G401 (cell line): ENCODE data around the gene PARP15. TPM values are rescaled to one million over a fixed set of nuclear protein-coding genes. Genes with fewer than 3 reads are reported as not detected.

Experiments used
- DNase-seq: peaks from one replicate; pipeline ENCODE4 v3.0.0-alpha.2; 2015; ENCODE audit warnings: low spot score
- in situ Hi-C: cut with HindIII; loops from 2 replicates; pipeline ENCODE4 v1.10.0; 2016; ENCODE audit warnings: low sequenced_read_pairs, mixed read lengths
- total RNA-seq: library from RNA; depleted of rRNA; stranded (reverse); fragments of >200 nt; shearing (Covaris generic); gene quantifications from 2 replicates; pipeline ENCODE4 v1.2.3, GENCODE V29; 2014

Gene PARP15
- total RNA-seq, 1 experiment from 2014 or later, result not detected

DNA sequence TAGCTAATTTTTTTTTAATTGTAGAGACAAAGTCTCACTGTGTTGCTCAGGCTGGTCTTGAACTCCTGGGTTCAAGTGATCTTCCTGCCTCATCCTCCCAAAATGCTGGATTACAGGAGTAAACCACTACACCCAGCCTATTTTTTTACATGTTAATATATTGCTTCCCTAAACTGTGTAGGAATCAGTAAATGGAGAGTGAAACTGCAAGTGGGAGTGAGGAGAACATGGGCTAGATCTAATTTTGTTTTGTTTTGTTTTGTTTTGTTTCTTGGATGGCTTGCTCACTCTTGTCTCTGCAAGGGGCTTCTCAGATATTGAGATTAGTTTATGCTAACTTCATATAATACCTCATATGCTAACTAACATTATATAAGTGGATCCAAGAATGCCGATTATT, 31.5 kb downstream of the PARP15 start:
- in situ Hi-C loops, result no loop called here
- no peak for DNase-seq

- DNase-seq, result no peak
- in situ Hi-C loops, result no loop called here
Measured at GRCh38 chr3:122609798-122610559, 32.5 kb downstream of the PARP15 start.

DNA sequence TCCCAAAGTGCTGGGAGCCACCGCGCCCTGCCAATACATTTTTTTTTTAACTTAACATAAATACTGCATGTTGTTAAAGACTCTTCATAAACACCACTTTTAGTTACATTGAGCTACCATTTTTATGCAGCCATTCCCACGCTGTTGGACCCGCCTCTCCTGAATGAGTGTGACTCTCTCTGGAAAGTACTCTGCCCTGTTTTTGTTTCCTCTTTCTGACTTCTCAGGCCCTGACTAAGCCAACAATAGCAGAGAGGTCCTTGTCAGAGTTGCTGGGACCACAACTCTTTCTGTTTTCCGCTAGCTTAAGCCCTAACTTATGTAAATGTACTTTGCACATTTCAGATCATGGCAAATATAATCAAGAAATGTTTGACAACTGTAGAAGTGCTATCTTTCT, 35.2 kb downstream of the PARP15 start:
- in situ Hi-C loops, result no loop called here
- DNase-seq, result no peak

DNA sequence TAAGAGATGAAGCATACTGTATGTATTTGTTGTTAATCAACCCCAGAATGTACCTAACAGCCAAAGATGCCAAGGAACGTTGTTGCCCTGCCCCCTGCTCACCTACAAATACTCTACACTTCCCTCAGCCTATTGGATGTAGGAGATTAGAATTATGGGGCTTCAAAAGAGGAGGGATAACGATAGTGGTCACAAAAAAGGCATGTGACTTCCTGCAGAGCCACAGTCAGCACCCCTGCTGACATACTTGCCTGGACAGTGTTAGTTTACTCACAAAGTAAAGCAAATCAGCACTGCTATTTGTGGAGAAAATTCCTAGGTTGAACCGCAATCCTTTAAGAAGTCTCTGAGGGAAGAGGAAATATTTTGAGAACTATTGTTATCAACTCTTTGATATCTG, 37.9 kb downstream of the PARP15 start:
- DNase-seq, result no peak
- in situ Hi-C loops, result no loop called here

DNA sequence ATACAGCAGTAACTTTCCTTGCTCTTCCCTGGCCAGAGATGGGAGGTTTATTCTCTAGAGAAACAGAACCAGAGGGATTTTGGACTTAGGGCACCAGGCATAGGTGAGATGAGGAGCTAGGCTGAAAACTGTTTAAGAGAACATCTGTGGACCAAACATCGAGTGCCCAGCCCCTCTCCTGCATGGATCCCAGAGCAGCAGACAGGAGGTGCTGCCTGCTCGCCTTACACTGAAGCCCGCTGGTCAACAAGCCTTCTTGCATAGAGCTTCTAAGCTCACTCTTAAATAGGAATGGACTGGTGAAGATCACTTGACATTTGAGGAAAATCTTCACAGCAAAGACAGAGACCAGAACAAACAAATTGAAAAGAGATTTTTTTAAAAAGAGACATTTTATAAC, 41.2 kb downstream of the PARP15 start:
- in situ Hi-C loops, result no loop called here
- DNase-seq, result no peak

GRCh38 chr3:122619040-122619439, 41.6 kb downstream of the PARP15 start:
- in situ Hi-C loops, result no loop called here

GRCh38 chr3:122620399-122620798, 42.9 kb downstream of the PARP15 start:
- DNase-seq, result no peak
- in situ Hi-C loops, result no loop called here

More at GRCh38 chr3:122619040-122619439, 41.6 kb downstream of the PARP15 start:
- DNase-seq, result no peak

DNA sequence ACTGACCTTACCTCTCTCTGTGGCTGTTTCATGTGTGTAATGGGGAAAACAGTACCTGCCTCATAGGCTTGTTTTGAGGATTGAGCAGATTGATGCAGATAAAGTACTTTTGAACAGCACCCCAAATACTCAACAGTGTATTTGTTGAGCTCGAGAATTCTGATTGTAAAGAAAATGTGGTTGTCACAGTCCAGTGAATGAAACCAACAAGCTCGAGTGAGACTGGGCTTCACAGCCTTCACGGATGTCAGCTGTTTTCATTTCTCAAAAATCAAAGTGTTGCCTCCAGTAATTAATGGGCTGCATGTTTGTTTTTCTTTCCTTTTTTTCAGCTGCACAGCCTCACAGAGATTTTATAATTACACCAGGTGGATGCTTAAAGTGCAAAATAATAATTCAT, 43.7 kb downstream of the PARP15 start:
- DNase-seq, result no peak
- in situ Hi-C loops, result no loop called here

DNA sequence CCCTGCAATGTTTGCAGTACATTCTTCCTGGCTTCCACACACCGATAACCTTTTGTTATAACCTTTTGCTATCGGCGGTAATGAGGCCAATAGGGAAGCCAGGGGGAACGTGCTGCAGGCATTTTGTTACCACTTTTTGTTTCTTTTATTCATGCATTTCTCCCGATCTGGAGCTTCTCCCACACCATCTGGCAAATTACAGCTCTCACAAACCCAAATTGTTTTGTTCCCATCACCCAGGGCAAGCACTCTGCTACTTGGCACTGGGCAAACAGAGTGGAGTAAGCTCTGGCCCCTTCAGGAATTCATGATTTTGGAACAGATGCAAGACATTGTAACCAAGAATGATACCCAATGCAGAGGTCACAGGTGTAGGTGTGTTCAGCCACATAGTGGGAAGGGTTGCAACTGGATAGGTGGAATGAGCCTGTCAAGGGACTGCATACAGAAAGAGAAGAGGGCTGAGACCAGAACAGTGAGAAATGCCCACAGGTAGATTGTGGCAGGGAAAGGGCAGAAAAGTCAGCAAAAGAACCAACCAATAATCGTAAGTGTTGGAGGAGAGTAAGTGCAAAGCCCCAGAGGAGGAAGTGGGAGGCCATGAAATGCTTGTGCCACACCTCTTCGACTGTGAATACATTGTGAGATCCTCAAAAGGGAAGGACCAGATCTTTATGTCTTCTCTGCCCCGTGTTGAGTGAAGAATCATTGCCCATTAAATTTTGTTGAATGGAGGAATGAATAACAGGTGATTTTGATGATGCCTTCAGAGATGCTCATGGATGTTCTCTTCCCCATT, 45.8 kb downstream of the PARP15 start:
- in situ Hi-C loops, result no loop called here
- peak; percentile 27 for DNase-seq

- in situ Hi-C loops, result no loop called here
Measured at GRCh38 chr3:122626515-122627180, 49.2 kb downstream of the PARP15 start.

GRCh38 chr3:122627301-122627700, 49.9 kb downstream of the PARP15 start:
- in situ Hi-C loops, result no loop called here
- no peak for DNase-seq

More at GRCh38 chr3:122626515-122627180, 49.2 kb downstream of the PARP15 start:
- no peak for DNase-seq

DNA sequence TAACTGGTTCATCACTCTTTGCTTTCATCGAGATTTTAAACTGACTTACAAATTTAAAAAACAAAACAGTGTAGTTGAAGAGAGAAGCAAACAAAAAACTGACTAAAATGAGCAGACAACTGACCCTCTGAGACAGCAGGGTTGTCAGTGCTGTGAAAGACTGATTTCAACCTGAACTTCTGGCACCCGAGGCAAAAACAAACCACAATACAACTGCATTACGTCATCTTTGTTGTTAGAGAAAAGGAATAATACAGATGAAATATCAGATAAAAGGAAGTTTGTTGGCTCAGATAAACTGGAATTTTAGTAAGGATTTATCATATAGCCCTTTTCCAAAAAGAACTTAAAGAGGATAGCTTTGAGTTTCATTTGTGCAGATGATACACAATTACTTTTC, 51.1 kb downstream of the PARP15 start:
- in situ Hi-C loops, result no loop called here
- DNase-seq, result no peak

DNA sequence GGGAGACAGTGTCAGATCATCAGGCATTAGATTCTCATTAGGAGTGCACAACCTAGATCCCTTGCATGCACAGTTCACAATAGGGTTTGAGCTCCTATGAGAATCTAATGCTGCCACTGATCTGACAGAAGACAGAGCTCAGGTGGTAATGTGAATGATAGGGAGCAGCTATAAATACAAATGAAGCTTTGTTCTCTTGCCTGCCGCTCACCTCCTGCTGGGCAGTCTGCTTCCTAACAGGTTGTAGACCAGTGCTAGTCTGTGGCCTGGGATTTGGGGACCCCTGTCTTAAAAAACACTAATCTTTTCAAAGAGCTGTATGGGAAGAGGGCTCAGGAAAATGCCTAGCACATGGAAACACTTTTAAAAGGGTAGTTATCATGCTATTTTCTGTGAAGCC, 52.3 kb downstream of the PARP15 start:
- DNase-seq, result no peak
- in situ Hi-C loops, result no loop called here

DNA sequence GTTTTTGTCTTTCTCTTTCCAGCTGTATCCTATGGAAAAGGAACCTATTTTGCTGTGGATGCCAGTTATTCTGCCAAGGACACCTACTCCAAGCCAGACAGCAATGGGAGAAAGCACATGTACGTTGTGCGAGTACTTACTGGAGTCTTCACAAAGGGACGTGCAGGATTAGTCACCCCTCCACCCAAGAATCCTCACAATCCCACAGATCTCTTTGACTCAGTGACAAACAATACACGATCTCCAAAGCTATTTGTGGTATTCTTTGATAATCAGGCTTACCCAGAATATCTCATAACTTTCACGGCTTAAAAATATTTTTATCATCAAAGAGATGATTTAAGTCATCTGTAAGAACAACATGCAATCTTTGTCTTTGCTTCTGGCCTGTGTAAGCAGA, 58.3 kb downstream of the PARP15 start:
- DNase-seq, result no peak
- in situ Hi-C loops, result no loop called here

DNA sequence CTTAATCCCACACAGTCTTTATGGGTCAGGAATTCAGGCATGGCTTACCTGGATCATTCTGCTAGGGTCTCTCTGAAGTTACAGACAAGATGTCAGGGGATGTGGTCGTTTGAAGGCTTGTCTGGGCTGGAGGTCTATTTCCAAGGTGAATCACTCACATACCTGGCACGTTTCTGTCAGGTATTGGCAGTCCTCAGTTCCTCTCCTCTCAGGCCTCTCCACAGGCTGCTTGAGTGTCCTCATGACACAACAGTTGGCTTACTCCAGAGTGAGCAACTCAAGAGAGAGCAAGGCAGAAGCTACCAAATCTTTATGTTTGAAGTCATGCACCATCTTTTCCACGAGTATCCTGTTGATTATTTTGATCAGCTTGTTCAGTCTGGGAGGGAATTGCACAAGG, 59.2 kb downstream of the PARP15 start:
- no peak for DNase-seq
- in situ Hi-C loops, result no loop called here

DNA sequence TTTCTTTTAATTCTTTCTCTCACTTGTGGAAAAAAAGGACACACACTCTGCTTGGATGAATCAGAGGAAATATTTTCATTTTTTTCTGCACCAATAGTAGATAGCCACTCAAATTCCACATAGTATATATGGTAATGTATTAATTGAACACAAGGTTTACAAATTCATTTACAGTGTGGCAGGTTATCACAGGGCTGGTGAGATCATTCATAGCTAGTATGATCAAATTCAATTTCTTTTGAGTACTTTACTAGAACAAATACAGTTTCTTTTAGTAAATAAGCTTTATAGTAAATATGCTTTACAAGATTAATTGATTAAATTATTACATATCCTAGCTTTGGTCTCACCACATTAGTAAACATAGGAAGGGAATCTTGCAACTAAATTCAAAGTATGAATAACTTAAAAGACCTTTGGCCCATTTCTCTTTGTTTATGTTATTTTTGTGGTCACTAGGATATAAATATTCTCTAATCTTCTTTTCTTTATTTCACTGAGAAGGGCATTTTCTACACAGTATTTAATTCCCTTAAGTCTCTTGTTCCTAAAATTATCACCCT, 63.1 kb downstream of the PARP15 start:
- no peak for DNase-seq
- in situ Hi-C loops, result no loop called here

- DNase-seq, result no peak
- in situ Hi-C loops, result no loop called here
Measured at GRCh38 chr3:122642935-122643334, 65.5 kb downstream of the PARP15 start.

- in situ Hi-C loops, result no loop called here
- no peak for DNase-seq
Measured at GRCh38 chr3:122646146-122646988, 68.9 kb downstream of the PARP15 start.
